ENCODE results near the gene TSPAN5.

TSPAN5 gene

DNA sequence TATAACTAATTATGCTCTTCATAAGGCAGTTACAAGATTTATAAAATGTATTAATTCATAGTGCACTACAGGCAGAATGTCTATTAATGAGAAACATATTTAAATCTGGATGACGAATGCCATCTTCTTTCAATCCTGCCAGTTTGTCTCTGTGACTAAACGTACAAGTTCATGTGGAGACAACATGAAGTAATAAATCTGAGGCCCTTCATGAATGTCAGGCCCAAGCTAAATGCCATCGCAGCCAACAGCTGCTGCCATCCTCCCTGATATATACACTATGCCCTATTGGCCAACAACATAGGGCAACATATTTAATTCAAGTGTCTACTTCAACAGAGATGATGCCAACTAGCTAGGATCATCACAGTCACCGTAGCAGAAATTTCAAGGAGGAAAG, 43.7 kb downstream of the TSPAN5 start:
- DNase-seq, result no peak

DNA sequence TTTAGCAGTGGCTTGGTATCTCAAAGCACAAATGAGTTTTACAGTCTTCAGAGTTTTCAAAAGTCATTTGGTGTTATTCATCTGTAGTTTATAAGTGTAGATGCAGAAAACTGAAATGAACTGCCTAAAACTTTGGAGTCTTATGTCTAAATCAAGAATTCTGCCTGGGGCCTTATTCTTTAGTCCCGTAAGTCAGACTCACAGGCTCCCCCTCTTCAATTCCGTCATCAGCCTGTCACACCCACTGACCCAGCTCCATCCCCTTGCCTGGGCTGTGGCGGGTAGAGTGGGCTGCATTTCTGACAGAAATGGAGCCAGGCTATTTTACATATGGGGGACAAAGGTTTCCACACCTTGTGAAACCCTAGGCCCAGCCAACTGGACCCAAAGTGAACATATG, 44.3 kb downstream of the TSPAN5 start:
- no peak for DNase-seq

DNA sequence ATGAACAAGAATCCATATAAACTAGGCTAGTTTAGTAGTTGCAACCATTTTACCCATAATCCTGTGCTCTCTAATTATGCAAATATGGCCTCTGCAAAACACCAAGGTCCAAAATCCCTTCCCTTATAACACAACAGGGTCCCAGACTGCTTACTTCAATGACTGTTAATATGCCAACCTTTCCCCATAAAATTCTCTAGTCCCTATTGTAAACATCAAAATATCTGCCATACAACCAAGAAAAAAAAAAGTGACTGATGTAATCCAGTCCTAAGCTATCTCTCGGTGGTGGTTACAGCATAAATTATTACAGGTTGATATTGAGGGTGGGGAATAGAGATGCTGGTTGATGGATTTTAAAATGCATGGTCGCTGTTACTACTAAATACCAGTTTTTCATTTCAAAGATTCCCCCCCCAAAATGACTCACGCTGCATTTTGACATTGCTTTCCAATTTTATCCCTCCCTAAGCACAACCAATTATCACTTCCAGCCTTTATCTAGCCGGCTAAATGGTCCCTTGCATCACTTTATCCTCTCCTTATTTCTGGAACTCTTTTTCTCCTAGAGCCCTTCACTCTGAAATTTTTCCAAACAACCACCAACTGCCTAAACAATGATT, 44.8 kb downstream of the TSPAN5 start:
- DNase-seq, result no peak

DNA sequence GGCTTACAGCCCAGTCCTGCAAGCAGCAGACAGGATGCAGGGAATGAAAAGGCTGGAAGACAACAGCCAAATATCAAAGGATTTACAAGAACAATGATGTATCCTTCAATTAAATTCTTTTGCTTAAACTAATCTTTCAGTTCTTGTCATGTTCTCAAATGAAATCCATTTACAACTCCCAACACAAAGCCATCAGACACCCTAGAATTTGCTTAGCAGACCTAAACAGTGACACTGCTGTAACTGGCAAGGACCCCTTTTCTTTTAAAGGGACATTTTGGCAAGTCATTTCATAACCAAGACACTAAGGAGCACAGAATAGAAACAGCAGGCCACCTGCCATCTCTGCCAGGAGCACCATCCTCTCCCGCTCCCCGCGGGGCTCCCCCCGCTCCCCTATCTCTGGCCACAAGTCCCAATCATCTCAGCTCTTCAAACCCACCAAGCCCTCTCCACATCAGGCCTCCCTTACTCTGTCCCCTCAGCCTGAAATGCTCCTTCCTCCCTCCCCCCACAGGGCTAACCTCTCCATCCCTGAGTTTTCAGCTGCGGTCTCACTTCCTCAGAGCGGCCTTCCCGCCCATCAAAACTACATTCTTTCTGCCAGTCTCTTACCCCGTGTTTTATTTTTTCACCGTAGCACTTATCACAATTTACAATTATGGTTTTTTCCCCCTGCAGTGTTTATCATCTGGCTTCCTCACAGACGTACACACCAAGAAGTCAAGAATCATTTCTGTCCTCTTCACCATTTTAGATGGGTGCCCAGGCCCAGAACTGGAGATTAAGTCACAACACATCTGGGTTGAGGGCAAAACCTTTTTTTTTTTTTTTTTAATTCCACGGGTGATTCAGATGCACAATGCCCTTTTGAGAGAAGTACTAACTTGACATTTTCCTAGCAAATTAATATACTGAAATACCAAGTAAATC, 45.8 kb downstream of the TSPAN5 start:
- no peak for DNase-seq

DNA sequence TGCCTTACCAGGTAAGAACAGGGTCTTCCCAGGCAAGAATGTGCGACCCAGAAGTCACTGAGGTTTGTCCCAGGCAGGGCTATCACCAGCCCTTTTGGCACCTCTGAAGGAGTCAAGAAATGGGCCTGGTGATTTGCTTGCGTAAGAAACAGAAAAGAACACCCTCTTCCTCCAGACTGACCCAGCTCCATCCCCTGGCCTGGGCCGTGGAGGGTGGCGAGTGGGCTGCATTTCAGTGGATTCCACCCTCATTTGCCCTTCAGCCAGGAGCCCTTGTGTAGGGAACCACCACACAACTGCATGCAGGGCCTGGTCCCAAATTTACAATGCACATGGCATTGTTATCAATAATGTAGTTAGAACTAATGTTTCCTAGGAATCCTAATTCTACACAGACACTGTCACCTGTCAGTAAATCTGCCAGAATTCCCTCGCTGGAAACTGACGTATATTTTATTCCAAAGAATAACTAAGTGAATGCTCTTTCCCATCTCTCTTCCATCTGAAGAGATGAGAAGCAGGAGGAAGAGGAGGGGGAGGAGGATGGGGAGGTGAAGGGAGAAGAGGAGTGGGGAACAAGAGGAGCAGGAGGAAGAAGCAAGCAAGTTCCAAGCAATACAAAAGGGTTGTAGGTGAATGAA, 46.6 kb downstream of the TSPAN5 start:
- DNase-seq, result no peak

DNA sequence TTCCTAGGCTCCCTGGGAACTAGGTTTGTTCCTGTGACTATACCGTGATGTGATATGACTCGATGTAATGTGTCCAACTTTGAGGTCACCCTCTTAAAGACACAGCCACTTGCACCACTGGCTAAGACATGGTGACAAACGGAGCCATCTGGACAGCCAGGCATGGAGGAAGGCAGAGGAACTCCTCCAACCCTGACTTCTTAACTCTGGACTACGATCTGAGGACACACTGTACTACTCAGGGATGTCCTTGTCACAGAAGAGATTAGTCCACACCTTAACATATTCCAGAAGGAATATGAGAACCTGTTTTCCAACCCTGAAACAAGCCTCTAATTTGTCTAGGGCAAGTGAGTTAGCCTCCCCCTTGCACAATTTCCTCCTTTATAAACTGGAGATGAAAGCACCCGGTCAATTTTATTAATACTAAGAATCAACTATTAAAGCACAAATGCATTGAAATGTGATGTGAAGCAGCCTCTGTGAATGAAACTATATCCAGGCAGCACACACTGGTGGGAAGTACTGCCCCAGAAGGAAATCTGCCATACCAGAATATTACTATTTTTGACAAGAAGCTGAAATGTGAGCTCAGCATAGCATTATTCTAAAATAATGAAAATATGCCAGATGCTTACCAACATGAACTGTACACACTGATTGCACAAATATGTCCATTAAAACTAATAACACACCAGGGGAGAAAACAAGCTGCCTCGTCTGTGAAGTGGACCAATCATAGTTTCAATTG, 47.3 kb downstream of the TSPAN5 start:
- DNase-seq, result no peak

DNA sequence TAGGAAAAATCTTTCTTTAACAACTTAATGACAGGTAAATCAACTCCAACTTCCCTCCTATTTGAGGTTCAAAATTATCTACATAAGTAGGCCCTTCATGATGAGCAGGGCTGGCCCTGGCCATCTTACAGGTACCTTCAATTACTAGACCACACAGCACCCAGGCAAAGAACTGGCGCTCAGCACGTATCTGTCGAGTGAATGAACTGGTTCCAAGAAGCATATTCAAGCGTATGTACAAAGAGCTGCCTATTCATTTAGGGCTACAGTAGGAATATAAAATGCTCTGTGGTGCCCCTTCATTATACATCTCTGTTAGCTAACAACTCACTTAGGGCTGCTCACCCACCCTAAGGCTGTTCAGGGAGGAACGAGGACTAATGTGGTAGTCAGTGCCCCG, 48.0 kb downstream of the TSPAN5 start:
- no peak for DNase-seq

DNA sequence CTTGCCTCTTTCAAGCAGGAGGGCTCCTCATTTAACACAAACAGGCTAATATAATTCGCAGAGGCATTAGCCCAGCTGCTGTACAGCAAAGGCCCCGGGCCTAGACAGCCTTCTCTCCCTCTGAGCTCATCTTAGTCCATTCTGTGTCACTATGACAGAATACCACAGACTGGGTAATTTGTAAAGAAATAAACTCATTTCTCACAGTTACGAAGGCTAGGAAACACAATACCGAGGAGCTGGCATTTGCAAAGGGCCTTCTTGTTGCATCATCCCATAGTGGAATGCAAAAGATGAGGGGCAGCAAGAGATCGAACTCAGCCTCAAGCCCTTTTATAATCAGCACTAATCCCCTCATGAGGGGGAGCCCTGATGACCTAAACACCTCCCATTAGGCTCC, 48.5 kb downstream of the TSPAN5 start:
- DNase-seq, result no peak

DNA sequence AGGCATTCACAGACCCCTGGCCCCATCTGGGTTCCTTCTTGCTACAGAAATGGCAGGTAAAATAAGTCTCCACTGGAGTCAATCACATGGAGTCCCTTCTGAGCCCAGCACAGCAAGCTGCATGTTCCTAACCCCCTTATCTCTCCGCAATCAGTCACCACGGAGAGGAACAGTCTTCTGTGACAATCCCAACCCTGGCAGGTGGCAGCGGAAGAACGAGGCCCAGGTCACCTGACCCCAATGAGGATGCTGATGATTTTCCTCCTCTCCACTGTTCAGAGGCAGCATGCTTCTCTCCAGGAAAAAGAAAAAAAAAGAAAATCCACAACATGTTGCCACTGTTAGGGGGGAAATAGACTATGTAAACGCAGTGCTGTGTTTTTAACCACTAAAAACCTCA, 50.1 kb downstream of the TSPAN5 start:
- no peak for DNase-seq

DNA sequence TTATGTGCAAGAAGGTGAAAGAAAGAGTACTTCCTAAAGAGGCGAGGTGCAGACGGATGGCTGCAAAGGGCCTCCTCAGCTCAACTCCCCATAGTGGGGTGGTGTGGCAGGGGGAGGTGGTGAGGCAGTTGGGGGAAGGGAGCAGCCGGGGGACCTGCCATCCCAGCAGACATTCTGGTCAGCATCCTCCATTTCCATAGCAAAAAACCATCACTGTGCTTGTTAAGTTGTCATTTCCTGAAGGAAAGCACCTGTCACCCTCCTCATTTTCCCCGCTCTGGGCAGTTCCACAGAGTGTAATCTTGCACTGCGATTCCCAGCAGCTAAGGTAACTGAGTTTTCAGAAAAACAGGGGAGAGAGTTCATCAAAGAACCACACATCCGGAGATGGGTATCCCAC, 51.5 kb downstream of the TSPAN5 start:
- DNase-seq, result no peak

DNA sequence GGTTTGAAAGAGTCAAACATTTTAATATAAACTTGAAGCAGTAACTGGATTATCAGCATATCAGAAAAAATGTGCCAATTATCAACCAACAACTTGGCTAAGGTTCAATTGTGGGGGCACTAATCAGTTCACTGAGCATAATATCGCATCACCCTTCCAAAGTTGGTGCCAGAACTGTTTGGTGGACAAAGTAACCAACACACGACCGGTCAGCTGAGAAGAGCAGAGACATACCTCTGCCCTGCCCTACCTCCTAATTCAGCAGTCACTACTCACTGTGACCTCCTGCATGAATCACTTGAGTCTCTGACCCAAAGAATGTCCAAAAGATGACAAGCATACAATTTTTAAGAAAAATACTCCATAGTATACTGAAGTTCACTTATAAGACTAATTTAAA, 53.2 kb downstream of the TSPAN5 start:
- no peak for DNase-seq

DNA sequence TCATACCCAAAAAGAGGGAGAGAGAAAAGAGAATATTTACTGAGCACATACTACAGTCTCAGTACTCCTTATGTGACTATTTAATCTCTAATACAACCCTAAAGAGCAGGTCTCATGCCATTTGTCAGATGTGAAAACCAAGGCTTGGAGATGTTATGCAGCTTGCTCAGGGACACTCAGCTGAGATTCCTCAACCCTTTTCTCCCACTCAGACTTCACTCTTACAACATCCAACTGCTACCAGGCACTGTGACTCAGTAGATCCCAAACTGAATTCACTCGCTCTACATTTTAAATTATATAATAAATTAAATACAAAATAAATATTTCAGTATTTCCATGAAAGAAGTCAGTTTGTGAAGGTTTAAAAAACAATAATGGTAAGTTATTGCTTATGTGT, 53.7 kb downstream of the TSPAN5 start:
- no peak for DNase-seq

DNA sequence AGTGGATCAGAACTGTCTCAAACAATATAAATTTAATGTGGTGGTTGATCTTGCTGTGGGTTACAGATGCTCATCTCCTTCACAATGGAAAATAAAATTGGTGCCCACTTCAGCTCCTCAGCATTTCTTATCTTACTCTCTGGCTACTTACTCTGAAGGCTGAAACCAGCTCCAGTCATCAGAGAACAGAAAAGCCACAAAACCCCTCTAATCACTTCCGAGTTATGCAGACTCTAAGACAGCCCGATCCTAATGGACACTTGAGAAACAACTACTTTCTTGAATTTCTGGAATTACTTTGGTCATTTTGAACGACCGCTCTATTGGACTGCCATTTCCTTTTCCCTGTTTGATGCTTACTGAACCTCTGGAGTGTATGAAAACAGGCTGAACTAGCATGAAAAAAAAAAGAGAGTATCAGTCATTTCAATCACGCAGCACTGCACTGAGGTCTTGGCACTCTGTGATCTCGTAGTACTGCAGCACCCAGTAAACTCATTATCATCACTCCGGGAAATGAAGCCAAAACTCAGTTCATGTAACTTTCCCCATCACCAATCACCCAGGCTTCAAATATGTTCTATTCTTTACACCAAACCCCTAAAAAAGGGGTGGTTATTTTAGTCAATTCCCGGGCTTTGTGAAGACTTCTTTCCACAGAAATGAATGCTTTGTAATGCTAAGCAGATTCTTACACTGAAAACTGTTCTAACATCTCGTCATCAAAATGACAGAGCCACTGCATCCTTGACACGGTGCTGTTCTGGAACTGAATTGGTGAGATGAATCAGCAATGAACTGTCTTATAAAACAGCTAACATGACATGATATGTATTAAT, 54.5 kb downstream of the TSPAN5 start:
- DNase-seq, result no peak

DNA sequence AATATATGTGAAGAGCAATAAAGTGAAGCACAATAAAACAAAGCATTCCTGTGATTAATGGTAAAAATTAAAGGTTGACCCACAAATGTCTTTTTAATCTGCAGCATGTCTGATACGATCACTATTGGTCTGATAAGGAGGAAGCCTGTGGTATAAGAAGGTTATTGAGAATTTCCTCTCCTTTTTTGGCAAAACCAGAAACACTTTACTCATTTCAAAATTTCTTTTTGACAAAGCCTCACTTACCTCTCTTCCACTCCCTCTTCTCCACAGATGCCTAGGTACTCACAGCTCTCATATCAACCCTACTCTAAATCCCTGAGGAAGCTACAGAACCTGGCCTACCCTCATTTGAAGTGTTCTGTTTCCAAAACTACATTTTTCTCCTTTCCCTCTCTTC, 56.1 kb downstream of the TSPAN5 start:
- no peak for DNase-seq

DNA sequence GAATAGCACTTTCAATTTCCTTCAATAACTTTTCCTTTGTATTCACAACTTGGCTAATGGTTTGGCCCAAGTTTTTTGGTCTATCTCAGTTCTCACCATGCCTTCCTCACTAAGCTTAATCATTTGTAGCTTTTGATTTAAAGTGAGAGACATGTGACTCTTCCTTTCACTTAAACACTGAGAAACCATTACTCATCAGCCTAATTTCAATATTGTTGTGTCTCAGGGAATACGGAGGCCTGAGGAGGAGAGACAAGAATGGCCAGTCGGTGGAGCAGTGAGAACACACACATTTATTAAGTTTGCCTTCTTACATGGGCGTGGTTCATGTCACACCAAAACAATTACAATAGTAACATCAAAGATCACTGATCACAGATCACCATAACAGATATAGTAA, 56.7 kb downstream of the TSPAN5 start:
- DNase-seq, result no peak

DNA sequence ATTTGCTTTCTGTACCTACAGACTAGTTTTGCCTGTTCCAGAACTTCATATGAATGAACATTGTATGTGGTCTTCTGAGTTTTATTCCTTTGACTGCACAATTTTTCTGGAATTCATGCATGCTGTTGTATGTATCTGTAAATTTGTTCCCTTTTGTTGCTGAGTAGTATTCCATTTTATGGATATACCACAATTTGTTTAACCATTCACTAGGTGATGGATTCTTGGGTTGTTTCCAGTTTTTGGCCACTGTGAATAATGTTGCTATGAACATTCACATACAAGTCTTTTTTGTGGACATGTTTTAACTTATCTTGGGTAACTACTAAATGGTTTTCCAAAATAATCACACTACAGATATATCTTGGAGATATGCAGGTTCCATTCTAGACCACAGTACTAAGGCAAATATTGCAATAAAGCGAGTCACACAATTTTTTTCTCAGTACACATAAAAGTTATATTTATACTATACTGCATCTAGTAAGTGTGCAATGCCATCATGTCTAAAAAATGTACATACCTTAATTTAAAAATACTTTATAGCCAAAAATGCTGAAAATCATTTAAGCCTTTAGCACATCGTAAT, 58.7 kb downstream of the TSPAN5 start:
- no peak for DNase-seq

DNA sequence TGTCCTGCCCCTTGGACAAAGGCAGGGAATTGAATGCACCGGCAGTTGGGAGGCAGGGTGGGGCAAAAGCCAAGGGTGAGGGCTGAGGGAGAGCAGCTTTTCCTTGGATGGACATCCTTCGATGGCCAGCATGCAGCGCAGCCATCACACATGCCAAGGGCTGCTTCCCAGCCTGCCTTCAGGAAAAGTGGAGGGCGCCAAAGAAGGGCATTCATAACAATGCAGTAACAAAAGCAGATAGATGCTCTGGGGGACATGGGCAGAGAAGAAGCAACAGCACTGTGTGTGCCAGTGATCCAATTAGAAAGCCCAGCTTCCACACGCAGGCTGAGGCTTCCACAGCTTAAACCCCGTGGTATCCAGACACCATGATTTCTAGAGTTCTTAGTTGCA, 71.5 kb downstream of the TSPAN5 start:
- no peak for DNase-seq

DNA sequence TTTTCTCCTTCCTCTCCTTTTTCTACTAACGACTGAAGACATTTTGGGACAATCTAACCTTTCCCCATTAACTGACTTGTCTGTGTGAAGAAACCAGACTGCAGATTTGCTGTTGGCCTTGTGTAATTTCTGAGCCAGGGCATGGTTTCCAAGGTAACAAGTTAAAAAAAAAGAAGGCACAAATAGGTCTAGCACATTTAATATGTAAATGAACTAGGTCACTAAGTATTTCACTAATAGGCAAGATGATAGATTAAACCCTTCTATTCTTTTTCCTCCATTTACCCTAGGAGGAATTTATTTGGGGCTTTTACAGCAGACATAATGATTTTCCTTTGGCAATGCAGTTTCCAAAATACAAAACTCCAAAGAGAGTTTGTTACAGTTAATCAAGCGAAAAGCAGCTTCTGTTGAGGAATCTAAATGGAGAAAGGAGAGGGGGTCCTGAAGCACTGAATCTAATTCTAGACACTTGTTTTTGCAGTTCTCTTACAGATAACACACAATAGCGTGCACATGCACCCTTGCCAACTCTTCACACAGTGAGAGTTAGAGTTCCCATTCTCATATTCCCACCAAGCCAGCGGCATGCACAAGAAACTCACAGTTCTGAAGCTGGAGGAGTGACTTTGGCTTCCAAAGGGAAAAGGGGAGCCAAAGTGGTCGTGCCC, 72.0 kb downstream of the TSPAN5 start:
- no peak for DNase-seq

DNA sequence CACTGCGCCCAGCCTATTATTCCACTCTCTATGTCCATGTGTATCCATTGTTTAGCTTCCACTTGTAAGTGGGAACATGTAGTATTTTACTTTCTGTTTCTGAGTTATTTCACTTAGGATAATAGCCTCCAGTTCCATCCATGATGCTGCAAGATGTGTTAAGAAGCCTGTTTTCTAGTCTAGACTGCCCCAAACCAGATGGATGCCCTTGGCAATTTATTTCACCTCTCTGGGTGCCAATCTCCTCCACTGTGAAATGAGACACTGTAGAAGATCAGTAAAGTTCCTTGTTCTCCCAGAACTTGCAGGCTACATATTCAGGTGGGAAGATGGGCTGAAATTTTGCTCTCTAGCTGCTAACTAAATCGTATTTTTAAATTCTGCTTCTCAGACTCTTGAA, 72.8 kb downstream of the TSPAN5 start:
- no peak for DNase-seq

DNA sequence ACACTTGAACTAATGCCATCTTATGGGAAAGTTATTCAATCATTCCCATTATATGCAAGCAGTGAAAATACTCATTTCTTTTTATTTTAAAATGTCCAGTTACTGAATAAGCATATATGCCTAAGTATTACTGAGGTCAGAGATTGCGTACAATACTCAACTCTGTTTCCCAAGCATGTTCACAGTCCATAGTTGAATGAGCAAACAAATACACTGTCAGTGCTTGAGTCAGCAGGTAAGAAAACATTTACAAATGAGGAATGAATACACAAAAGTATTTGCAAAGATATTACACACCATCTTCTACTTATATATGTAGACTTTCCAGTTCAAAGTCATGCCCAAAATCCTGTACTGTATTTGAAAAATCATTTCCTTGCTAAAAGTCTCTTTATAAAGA, 74.1 kb downstream of the TSPAN5 start:
- DNase-seq, result no peak

DNA sequence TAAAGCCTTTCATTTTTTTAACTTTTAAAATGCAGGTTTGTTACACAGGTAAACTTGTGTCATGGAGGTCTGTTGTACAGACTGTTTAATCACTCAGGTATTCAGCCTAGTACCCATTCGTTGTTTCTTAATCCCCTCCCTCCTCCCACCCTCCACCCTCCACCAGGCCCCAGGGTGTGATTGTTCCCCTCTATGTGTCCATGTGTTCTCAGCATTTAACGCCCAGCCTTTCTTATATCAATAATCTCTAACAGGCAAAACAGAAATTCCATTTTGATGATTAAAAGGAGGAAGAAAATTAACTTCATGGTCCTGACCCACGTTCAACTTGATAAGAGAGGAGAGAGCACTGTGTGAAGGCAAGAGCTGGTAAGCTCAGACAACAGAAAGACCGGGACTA, 75.1 kb downstream of the TSPAN5 start:
- no peak for DNase-seq

DNA sequence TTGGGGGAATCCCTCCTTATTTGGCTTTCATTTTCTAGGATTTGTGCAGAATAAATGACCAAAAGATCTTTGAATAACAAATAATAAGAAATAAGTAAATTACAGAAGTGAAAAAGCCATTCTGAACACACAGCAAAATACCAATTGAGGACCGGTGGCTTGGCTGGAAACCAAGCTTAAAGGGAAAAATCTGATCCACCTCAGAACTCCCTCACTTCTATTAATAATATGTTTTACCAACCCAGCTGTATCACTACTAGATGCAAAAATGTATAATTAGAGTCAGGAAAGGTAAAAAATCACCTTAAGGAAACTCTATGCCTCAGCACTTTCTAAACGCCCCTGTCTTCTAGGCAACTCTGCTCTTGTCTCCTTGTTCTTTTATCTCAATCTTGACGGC, 77.3 kb downstream of the TSPAN5 start:
- no peak for DNase-seq

Data from NCI-H345 (cell line).